GM12878 (cell line): ENCODE results near the gene TECR. TPM values are rescaled to one million over a fixed set of nuclear protein-coding genes. Genes with fewer than 3 reads are reported as not detected.
A peak's percentile ranks its signal among the peaks of the same experiment; 100 is the strongest.
"Not testable (repeated sequence)": the region's sequence is repeated elsewhere in the genome, so short reads cannot be mapped to it uniquely, and the experiment has no call there.

Source experiments
- ATAC-seq: fragments of 200-7000 bp; cut with Tn5 transposase; 3 replicates; pipeline ENCODE4 v1.9.1; 2020; ENCODE audit warnings: mild to moderate bottlenecking, moderate library complexity
- BruUV-seq: library from RNA; stranded (reverse); fragments of 400-500 nt; replicated peaks from 2 replicates; lab custom pipeline; 2021; lab: Mats Ljungman, UMichigan
- CTCF ChIA-PET: fragments of 300-600 bp; sonication (Branson Sonifier 250); formaldehyde crosslinking; extraction: SDS; loops from one replicate; lab custom pipeline; 2021; ENCODE audit warnings: inconsistent platforms; lab: Yijun Ruan, JAX
- POLR2A ChIA-PET: fragments of 350-600 bp; formaldehyde crosslinking; extraction: SDS; loops from one replicate; lab custom pipeline; 2021; ENCODE audit warnings: inconsistent platforms; lab: Charles Lee
- RAD21 ChIA-PET: fragments of 300-600 bp; sonication (Branson Sonifier 250); formaldehyde crosslinking; loops from one replicate; lab custom pipeline; 2023; ENCODE audit warnings: antibody characterized with exemption; ENCODE audit not compliant: unreplicated experiment; lab: Charles Lee
- SMC1A ChIA-PET: fragments of 300-600 bp; sonication (Branson Sonifier 250); formaldehyde crosslinking; loops from one replicate; lab custom pipeline; 2023; ENCODE audit not compliant: unreplicated experiment, uncharacterized antibody; lab: Charles Lee
- DNase-seq: peaks from one replicate; pipeline ENCODE4 v3.0.0-alpha.2; 2011; ENCODE audit warnings: low read depth, low spot score
- FAIRE-seq: peaks from 3 replicates; lab custom pipeline; 2011; peaks lifted over from hg19 to GRCh38; lab: Jason Lieb, UNC
- H2AFZ ChIP-seq: 2 replicates; pipeline ENCODE4 v1.6.0; 2011; ENCODE audit warnings: low read depth, low read length, control low read depth; ENCODE audit not compliant: control insufficient read depth
- H3K27ac ChIP-seq: 2 replicates; pipeline ENCODE4 v1.5.1; 2011; ENCODE audit warnings: control low read depth; ENCODE audit not compliant: control insufficient read depth, insufficient read depth
- H3K27me3 ChIP-seq, 2 experiments: replicated peaks in 1 of 2; 2 replicates each; pipeline versions ENCODE4 v1.6.0 to v1.6.1; 2011; ENCODE audit warnings: low read length in 1 of 2; ENCODE audit not compliant: control insufficient read depth in 2 of 2, insufficient read depth in 2 of 2
- H3K36me3 ChIP-seq, 2 experiments: 2 replicates each; pipeline ENCODE4 v1.5.1; 2011; ENCODE audit warnings: low read length in 1 of 2; ENCODE audit not compliant: control insufficient read depth in 2 of 2, insufficient read depth in 2 of 2
- H3K4me1 ChIP-seq: 2 replicates; pipeline ENCODE4 v1.6.1; 2011; ENCODE audit warnings: mild to moderate bottlenecking, low read length, moderate library complexity, mixed read lengths; ENCODE audit not compliant: control insufficient read depth, insufficient read depth
- H3K4me2 ChIP-seq: 2 replicates; pipeline ENCODE4 v1.6.0; 2011; ENCODE audit warnings: control low read depth; ENCODE audit not compliant: control insufficient read depth, insufficient read depth
- H3K4me3 ChIP-seq: fragments of 200-600 bp; sonication (generic); 2 replicates; pipeline ENCODE4 v1.5.1; 2016
- H3K79me2 ChIP-seq: 2 replicates; pipeline ENCODE4 v1.6.0; 2011; ENCODE audit warnings: low read length; ENCODE audit not compliant: control insufficient read depth, insufficient read depth
- H3K9ac ChIP-seq: 2 replicates; pipeline ENCODE4 v1.8.0; 2011; ENCODE audit warnings: low read length, control low read depth, mixed read lengths; ENCODE audit not compliant: control insufficient read depth, insufficient read depth
- H3K9me3 ChIP-seq: replicated peaks from 3 replicates; pipeline ENCODE4 v1.5.1; 2011; ENCODE audit warnings: mild to moderate bottlenecking, low read length; ENCODE audit not compliant: control insufficient read depth, insufficient read depth
- H4K20me1 ChIP-seq: 2 replicates; pipeline ENCODE4 v1.6.0; 2011; ENCODE audit not compliant: control insufficient read depth, insufficient read depth
- EGR1 ChIP-seq, 2 experiments: IDR thresholded peaks; 1 replicate in 1 of 2; 2 replicates in 1 of 2; pipeline ENCODE4 v1.6.1; 2011 to 2012; ENCODE audit warnings: low read depth in 2 of 2, low read length in 2 of 2, borderline replicate concordance in 1 of 2, mild to moderate bottlenecking in 1 of 2, moderate library complexity in 1 of 2
- HDAC2 ChIP-seq: fragments of 200-600 bp; sonication (generic); IDR thresholded peaks from 2 replicates; pipeline ENCODE4 v1.6.1; 2017
- MYC ChIP-seq: IDR thresholded peaks from 2 replicates; pipeline ENCODE4 v1.6.1; 2011; ENCODE audit warnings: mild to moderate bottlenecking, low read length, moderate library complexity, inconsistent platforms; ENCODE audit not compliant: insufficient read depth, insufficient replicate concordance, insufficient read length, severe bottlenecking
- NFXL1 ChIP-seq: fragments of 450-650 bp; IDR thresholded peaks from 2 replicates; pipeline ENCODE4 v1.6.1; 2017; ENCODE audit warnings: antibody characterized with exemption, mild to moderate bottlenecking, borderline replicate concordance
- PAX5 ChIP-seq: IDR thresholded peaks from 2 replicates; pipeline ENCODE4 v1.6.1; 2011; ENCODE audit warnings: low read depth, low read length, borderline replicate concordance
- POLR2A ChIP-seq: IDR thresholded peaks from 2 replicates; pipeline ENCODE4 v1.6.1; 2011; ENCODE audit warnings: low read depth, mild to moderate bottlenecking, low read length
- POLR2AphosphoS2 ChIP-seq: IDR thresholded peaks from 2 replicates; pipeline ENCODE4 v1.6.1; 2011; ENCODE audit warnings: low read depth, mild to moderate bottlenecking, low read length, improper control_type of control experiment, moderate library complexity
- POLR2AphosphoS5 ChIP-seq: IDR thresholded peaks from 2 replicates; pipeline ENCODE4 v1.6.1; 2011; ENCODE audit warnings: mild to moderate bottlenecking, low read length, inconsistent platforms
- RCOR1 ChIP-seq: conservative IDR thresholded peaks from 2 replicates; pipeline ENCODE4 v1.6.1; 2012; ENCODE audit warnings: low read depth, low read length, improper control_type of control experiment
- SMAD5 ChIP-seq: IDR thresholded peaks from 2 replicates; pipeline ENCODE4 v1.6.1; 2016; ENCODE audit warnings: antibody characterized with exemption, low read depth
- ZNF24 ChIP-seq: fragments of 450-650 bp; IDR thresholded peaks from 2 replicates; pipeline ENCODE4 v1.6.1; 2017; ENCODE audit warnings: antibody characterized with exemption, mild to moderate bottlenecking
- WGBS: methylation state at CpG from one replicate; pipeline ENCODE4 v1.1.6; 2016; ENCODE audit warnings: low lambda C conversion rate; ENCODE audit not compliant: insufficient replicate concordance, insufficient coverage; ENCODE audit errors: missing lambda C conversion rate; 5-methylcytosine and 5-hydroxymethylcytosine counted together
- in situ Hi-C: fragments of 300-500 bp; cut with MboI; formaldehyde crosslinking; loops from 9 replicates; pipeline ENCODE4 v1.14.3; 2018; ENCODE audit warnings: mixed read lengths
- intact Hi-C: fragments of 100-400 bp; cut with micrococcal nuclease; formaldehyde crosslinking; loops from one replicate; pipeline ENCODE4 v1.14.2; 2022; ENCODE audit not compliant: unreplicated experiment
- polyA plus RNA-seq, 11 experiments: library from polyadenylated mRNA; depleted of rRNA in 4 of 11; unstranded in 6 of 11; stranded (reverse) in 5 of 11; fragments of >200 nt; fragmentation: Nextera tagmentation in 4 of 11; fragmentation: Illumina TruSeq in 1 of 11; extraction: Ambion mirVana in 4 of 11; extraction: Trizol in 1 of 11; gene quantifications; 1 replicate in 1 of 11; 2 replicates in 10 of 11; pipeline versions ENCODE4 v1.2.1 to v1.2.3, GENCODE V29; 2011 to 2016; ENCODE audit warnings: inconsistent platforms in 2 of 11, missing spikeins in 2 of 11, low read depth in 1 of 11
- total RNA-seq, 4 experiments: library from RNA; depleted of rRNA in 3 of 4; stranded (reverse); fragments of >200 nt in 3 of 4; fragmentation: Illumina TruSeq in 1 of 4; extraction: Trizol in 1 of 4; gene quantifications; 2 replicates each; pipeline versions ENCODE4 v1.2.1 to v1.2.3, GENCODE V29; 2013 to 2021
- TF ChIP-seq, protein P1 (sequence below): fragments of 450-650 bp; IDR thresholded peaks from 2 replicates; pipeline ENCODE4 v1.6.1; 2017; ENCODE audit warnings: mild to moderate bottlenecking, moderate library complexity

TECR gene
- total and polyA plus RNA-seq, 10 of the 15 experiments (the other 5 are each of a cell fraction or from before 2014, with no cell fraction given): 9.6 to 157 (median 64.2) TPM

DNA sequence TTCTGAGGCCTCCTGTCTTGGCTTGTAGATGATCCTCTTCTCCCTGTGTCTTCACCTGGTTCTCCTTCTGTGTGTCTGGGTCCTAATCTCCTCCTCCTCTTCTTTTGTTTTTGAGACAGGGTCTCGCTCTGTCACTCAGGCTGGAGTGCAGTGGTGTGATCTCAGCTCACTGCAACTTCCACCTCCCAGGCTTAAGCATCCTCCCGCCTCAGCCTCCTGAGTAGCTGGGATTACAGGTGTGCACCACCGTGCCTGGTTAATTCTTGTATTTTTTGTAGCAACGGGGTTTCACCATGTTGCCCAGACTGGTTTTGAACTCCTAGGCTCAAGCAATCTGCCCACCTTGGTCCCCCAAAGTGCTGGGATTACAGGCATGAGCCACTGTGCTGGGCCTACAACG, 82.8 kb downstream of the TECR start:
- not testable (repeated sequence) for BruUV-seq
- TF ChIP-seq SMAD5: 0 out of 2 replicates have a peak, but pooled peaks have one; percentile 50
- TF ChIP-seq POLR2AphosphoS5: peak; percentile 25; the same call in 1 of the 2 replicates
- TF ChIP-seq POLR2A: peak; percentile 37; the same call in 1 of the 2 replicates
- TF ChIP-seq POLR2AphosphoS2: 0 out of 2 replicates have a peak, but pooled peaks have one; percentile 3
- TF ChIP-seq, all 136 proteins: peak for 4; not testable (repeated sequence) for 132
- DNase-seq, H4K20me1 ChIP-seq, ATAC-seq, FAIRE-seq, H3K79me2 ChIP-seq, H2AFZ ChIP-seq, H3K27ac ChIP-seq, H3K9ac ChIP-seq, H3K4me2 ChIP-seq, in situ Hi-C loops, H3K27me3 ChIP-seq, H3K4me3 ChIP-seq, H3K9me3 ChIP-seq: not testable (repeated sequence)
- intact Hi-C loops: loop anchor here (10.0 kb wide), 1 partner anchor 73 kb away; no protein-coding TSS in a partner anchor
- POLR2A ChIA-PET: interaction anchor here (0.9 to 1.4 kb wide), 4 partner anchors 29 to 77 kb away, joined by 3 to 5 read pairs (median 3); no protein-coding TSS in a partner anchor
- peaks cover 20% of the 10 kb centered on the region for H3K4me1 ChIP-seq
- H3K36me3 ChIP-seq: peaks cover 11 to 12% of the 10 kb centered on the region in 2 experiments
- 78% methylated on average over 5 of the region's 5 CpGs for WGBS
- SMC1A ChIA-PET: interaction anchor here (1.2 to 4.3 kb wide), 3 partner anchors 8 to 74 kb away, joined by 5 to 31 read pairs (median 25); no protein-coding TSS in a partner anchor
- CTCF ChIA-PET: interaction anchor here (0.6 to 2.6 kb wide), 7 partner anchors 8 to 76 kb away, joined by 3 to 12 read pairs (median 3); no protein-coding TSS in a partner anchor
- RAD21 ChIA-PET: interaction anchor here (1.5 to 3.3 kb wide), 3 partner anchors 35 to 73 kb away, joined by 7 to 28 read pairs (median 7); no protein-coding TSS in a partner anchor

DNA sequence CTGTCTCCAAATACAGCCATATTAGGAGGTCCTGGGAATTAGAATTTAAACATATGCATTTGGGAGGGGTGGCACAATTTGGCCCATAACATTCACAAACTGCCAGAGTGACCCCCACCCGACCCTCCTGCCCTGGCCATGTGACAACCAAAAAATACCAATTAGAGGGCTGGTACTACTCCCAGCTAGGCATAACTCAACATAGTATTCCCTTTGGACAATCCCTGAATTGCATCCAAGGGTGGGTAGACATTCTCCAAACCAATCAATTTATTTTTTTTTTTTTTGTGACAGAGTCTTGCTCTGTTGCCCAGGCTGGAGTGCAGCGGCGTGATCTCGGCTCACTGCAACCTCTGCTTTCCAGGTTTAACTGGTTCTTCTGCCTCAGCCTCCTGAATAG, 83.3 kb downstream of the TECR start:
- ChIA-PET SMC1A (interaction anchor here (0.6 to 4.3 kb wide), 8 partner anchors 8 to 254 kb away, joined by 3 to 31 read pairs (median 4); partner anchors contain the start of gene ADGRE3), CTCF (interaction anchor here (0.6 to 2.2 kb wide), 8 partner anchors 9 to 247 kb away, joined by 3 to 12 read pairs (median 4); no protein-coding TSS in a partner anchor), POLR2A (interaction anchor here (0.7 to 1.2 kb wide), 6 partner anchors 8 to 806 kb away, joined by 3 to 5 read pairs (median 4); partner anchors contain the start of gene AKAP8L), RAD21 (interaction anchor here (1.4 to 3.3 kb wide), 6 partner anchors 8 to 76 kb away, joined by 5 to 28 read pairs (median 7); no protein-coding TSS in a partner anchor)
- H3K4me2 ChIP-seq: no peak overlapping the region
- intact Hi-C loops (loop anchor here (10.0 kb wide), 1 partner anchor 72 kb away; no protein-coding TSS in a partner anchor), in situ Hi-C loops (no loop called here)
- peaks cover 11 to 12% of the 10 kb centered on the region in 2 experiments for H3K36me3 ChIP-seq
- H3K9ac ChIP-seq: no peak overlapping the region
- 92% methylated on average over 4 of the region's 4 CpGs for WGBS
- BruUV-seq: no TSS peak
- H2AFZ ChIP-seq: no peak overlapping the region
- peaks cover 20% of the 10 kb centered on the region for H3K4me1 ChIP-seq
- H3K9me3 ChIP-seq: no peaks in the 10 kb centered on the region
- no peaks in the 10 kb centered on the region for H3K27me3 ChIP-seq
- no peak overlapping the region for H3K27ac ChIP-seq
- H3K79me2 ChIP-seq: no peaks in the 10 kb centered on the region
- FAIRE-seq (no peak), DNase-seq (no peak), ATAC-seq (no peak)
- H4K20me1 ChIP-seq: no peaks in the 10 kb centered on the region
- H3K4me3 ChIP-seq: no peak overlapping the region
- TF ChIP-seq, protein P1, sequence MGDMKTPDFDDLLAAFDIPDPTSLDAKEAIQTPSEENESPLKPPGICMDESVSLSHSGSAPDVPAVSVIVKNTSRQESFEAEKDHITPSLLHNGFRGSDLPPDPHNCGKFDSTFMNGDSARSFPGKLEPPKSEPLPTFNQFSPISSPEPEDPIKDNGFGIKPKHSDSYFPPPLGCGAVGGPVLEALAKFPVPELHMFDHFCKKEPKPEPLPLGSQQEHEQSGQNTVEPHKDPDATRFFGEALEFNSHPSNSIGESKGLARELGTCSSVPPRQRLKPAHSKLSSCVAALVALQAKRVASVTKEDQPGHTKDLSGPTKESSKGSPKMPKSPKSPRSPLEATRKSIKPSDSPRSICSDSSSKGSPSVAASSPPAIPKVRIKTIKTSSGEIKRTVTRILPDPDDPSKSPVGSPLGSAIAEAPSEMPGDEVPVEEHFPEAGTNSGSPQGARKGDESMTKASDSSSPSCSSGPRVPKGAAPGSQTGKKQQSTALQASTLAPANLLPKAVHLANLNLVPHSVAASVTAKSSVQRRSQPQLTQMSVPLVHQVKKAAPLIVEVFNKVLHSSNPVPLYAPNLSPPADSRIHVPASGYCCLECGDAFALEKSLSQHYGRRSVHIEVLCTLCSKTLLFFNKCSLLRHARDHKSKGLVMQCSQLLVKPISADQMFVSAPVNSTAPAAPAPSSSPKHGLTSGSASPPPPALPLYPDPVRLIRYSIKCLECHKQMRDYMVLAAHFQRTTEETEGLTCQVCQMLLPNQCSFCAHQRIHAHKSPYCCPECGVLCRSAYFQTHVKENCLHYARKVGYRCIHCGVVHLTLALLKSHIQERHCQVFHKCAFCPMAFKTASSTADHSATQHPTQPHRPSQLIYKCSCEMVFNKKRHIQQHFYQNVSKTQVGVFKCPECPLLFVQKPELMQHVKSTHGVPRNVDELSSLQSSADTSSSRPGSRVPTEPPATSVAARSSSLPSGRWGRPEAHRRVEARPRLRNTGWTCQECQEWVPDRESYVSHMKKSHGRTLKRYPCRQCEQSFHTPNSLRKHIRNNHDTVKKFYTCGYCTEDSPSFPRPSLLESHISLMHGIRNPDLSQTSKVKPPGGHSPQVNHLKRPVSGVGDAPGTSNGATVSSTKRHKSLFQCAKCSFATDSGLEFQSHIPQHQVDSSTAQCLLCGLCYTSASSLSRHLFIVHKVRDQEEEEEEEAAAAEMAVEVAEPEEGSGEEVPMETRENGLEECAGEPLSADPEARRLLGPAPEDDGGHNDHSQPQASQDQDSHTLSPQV: no peak
- peak; percentile 40 for TF ChIP-seq POLR2A
- no peak for TF ChIP-seq MYC
- TF ChIP-seq HDAC2: no peak
- TF ChIP-seq PAX5: no peak
- TF ChIP-seq POLR2AphosphoS5: peak; percentile 21; the same call in 1 of the 2 replicates
- no peak for TF ChIP-seq NFXL1
- no peak for TF ChIP-seq RCOR1
- no peak for TF ChIP-seq ZNF24
- TF ChIP-seq EGR1 (IDR thresholded peaks at IDR 0.05; ENCODE audit: borderline replicate concordance in 1 of 2, low read depth in 2 of 2, low read length in 2 of 2): no peak
